CD4-positive, alpha-beta T cell treated with Interleukin-17A for 4 hours (primary cell): Measurements from ENCODE around the gene CIDEB.
"Not testable (repeated sequence)": the region's sequence is repeated elsewhere in the genome, so short reads cannot be mapped to it uniquely, and the experiment has no call there.

Experiments
- DNase-seq: peaks from one replicate; pipeline ENCODE4 v3.0.0-alpha.2; 2020; ENCODE audit warnings: mixed read lengths

The CIDEB gene

GRCh38 chr14:24331731-24332267 is 24.0 kb upstream of the CIDEB start:
- DNase-seq, result no peak

GRCh38 chr14:24330973-24331674 is 23.3 kb upstream of the CIDEB start:
- no peak for DNase-seq

DNA sequence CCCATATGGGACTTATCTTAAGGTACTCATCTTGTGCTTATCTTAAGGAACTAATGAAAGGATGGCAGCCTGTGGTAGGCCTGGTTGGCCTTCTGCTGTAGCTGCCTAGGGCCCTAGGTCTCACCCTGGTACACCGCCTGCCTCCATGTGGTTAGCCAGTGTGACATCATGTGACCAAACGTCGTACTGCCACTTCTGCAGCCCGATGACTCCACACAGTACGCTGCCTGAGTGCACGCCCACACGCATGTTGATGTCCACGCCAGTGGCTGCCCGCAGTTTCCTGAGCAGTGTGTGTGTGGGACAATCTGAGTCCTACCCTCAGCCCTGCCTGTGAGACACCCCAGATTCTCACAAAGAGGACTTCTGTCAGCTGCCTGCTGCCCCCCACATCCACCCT is 22.0 kb upstream of the CIDEB start:
- DNase-seq, result peak; percentile 56

DNA sequence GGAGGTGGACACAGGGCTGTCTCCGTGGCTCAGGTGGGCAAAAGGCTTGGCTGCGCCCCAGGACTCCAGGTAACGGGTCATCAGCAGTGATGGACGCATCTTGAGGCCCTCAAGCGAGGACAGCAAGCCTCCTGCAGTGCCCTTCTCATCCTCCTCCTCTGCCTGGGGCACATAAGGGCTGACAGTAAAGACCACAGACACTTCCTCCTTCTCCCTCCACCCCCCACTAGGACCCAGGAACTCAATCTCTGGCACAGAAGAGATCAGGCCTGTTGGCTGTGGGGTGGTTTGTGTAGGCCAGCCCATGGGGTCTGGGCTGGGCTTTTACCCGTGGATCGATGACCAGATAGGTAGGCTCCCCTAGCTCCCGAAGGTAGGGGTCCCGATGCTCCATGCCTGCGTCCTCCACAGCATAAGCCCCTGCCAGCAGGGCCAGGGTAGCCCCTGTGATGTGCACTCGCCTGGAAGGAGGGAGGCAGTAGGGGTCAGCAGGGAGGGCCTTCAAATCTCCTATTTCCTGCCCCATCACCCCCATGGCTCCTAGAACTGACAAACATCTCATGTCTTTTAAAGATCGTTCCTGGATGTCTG is 21.4 kb upstream of the CIDEB start:
- DNase-seq, result no peak

GRCh38 chr14:24327914-24328313 is 20.1 kb upstream of the CIDEB start:
- DNase-seq, result not testable (repeated sequence)

GRCh38 chr14:24327303-24327702 is 19.5 kb upstream of the CIDEB start:
- DNase-seq, result no peak

GRCh38 chr14:24325963-24326362 is 18.2 kb upstream of the CIDEB start:
- no peak for DNase-seq

DNA sequence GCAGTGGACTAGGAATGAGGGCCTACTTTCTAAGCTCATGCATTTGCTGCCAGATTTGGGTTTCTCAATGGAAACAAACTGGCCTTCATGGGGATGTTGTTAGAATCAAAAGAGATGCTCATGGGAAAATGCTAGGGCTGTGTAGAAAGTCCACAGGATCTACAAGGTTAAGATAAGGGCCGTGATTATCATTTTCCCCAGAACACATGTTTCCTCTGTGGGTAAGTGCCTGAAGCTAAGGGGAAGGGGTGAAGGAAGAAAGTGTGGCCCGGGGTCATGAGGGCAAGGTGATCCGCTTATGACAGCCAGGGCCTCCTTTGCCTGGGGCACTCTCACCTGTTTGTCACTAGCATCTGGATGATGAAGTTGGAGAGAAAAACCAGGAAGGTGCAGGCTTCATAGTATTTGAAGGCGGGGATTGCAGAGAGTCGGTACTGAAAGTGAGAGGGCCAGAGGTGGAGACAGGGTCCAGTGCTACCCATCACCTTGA is 17.3 kb upstream of the CIDEB start:
- DNase-seq, result no peak

DNA sequence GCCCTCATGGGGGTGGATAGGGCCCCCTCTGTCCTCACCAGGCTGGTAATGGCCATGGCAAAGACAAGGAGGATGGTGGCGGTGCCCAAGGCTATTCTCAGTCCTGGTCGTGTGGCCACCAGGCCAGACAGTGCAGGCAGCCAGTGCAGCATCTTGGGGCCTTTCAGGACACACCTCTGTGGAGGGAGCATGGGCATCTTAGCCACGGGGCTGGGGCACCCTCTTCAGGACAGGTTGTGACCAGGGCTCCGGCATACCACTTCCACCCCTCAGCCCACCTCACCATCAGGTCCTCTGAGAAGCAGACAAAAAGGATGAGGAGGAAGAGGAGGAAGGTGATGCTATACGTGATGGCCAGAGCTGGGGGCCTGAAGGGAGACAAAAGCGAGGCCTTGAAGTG is 16.2 kb upstream of the CIDEB start:
- DNase-seq, result no peak

GRCh38 chr14:24323341-24323740 is 15.6 kb upstream of the CIDEB start:
- no peak for DNase-seq

GRCh38 chr14:24322672-24323071 is 14.9 kb upstream of the CIDEB start:
- DNase-seq, result no peak

GRCh38 chr14:24321212-24321975 is 13.6 kb upstream of the CIDEB start:
- DNase-seq, result no peak

DNA sequence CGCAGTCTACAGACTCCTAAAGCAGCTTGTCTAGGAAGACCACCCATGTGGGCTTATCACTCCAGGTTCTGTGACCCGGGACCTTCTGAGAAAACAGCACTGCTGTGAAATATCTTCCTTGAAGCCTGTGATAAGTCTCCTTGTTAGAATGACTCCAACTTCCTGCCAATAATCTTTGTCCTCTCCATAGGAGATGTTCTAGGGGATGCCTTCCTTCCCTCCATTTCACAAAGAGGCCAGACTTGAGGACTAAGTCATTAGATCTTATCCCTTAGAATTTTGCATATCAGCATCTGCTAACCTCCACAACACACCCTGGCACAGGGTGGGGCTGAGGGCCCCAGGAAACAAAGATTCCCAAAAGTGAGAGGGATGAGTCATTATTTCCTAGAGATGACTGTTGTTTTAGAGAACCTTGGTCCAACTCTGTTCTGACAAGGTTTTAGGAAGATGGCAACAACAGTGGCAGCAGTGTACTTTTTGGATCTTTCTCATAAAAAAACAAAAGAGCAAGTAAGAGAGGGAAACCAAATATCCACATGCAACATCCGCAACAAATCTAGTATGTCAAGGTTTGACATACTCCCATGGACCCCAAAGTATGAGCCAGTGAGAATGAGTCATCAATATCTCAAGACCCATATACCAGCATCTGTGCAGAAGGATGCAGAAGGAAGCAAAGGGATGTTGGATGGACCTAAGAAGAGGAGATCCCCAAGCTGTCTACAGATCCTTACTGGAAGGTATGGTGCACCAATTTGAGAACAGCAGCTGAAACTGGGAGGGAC is 9.6 kb upstream of the CIDEB start:
- DNase-seq, result no peak

- DNase-seq, result no peak
Observed at GRCh38 chr14:24316597-24316950, 8.8 kb upstream of the CIDEB start.

DNA sequence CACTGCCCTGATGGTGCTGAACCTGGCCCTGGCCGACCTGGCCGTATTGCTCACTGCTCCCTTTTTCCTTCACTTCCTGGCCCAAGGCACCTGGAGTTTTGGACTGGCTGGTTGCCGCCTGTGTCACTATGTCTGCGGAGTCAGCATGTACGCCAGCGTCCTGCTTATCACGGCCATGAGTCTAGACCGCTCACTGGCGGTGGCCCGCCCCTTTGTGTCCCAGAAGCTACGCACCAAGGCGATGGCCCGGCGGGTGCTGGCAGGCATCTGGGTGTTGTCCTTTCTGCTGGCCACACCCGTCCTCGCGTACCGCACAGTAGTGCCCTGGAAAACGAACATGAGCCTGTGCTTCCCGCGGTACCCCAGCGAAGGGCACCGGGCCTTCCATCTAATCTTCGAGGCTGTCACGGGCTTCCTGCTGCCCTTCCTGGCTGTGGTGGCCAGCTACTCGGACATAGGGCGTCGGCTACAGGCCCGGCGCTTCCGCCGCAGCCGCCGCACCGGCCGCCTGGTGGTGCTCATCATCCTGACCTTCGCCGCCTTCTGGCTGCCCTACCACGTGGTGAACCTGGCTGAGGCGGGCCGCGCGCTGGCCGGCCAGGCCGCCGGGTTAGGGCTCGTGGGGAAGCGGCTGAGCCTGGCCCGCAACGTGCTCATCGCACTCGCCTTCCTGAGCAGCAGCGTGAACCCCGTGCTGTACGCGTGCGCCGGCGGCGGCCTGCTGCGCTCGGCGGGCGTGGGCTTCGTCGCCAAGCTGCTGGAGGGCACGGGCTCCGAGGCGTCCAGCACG is 8.2 kb upstream of the CIDEB start:
- DNase-seq, result no peak

DNA sequence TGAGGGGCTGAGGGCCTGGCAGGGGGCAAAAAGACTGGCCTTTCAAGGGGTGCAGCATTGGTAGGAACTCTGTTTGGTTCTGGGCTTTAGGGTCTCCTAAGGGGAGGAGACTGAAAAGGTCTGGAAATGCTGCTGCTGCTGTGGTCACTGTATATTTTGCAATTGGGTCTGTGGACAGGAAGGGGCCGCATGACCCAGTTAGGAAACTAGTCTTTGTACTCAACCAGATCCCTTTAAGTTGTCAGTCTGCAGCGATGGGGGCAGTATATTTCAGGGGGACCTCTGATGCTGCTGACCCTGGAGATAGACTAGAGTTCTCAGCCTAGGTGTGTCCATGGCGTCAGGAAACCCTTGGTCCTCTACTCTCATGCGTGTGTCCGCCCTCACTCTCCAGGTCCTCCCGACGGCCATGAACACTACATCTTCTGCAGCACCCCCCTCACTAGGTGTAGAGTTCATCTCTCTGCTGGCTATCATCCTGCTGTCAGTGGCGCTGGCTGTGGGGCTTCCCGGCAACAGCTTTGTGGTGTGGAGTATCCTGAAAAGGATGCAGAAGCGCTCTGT is 7.5 kb upstream of the CIDEB start:
- no peak for DNase-seq

GRCh38 chr14:24314377-24315193 is 6.8 kb upstream of the CIDEB start:
- DNase-seq, result no peak

DNA sequence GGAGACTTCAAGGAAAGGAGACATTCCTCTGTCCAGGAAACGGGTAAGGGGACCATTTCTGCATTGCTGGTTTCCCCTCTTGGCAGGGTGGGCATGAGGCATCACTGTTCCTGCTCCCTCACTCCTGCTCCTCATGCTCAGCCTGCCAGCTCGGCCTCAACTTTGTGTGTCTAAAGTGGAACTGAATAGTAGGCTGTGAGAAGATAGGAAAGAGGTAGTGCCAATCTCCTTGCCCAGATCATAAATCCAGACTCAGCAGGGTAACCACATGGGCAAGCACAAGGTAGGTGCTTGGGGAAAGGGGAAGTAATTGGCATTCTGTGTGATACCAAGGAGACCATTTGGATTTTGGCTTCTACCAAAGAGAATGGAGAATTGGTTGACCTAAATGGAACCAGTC is 6.1 kb upstream of the CIDEB start:
- no peak for DNase-seq

DNA sequence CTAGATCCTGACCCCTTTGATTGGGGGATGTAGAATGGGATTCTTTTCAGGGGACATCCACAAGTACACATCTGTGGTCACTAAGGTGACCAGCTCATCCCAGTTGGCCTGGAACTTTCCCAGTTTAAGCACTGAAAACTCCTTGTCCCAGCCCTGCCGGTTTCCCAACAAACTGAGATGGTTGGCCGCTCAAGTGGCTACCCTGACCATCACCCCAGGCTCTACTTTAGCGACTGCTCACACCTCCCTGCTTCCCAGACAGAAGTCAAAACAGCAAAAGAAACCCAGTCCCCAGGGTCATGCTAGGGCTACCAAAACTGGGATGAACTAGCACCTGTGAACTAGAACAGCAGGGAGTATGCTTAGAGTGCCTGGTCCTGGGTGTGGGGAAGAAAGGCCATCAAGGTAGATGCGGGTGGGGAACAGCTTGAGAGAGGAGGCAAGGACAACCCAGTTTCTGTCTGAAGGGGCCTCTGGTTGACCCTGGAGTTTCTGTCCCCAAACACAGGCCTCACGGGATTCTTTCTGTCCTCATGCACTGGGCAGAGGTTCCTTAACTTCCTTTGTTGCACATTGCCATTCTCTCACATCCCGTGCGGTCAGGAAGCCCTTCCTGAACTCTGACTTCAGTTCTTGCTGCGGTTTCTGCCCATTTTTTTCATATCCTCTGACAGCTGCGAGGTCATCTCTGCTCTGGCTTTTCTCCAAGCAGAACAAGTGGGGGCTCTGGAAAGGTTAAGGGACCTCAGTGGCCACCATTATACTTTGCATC is 5.1 kb upstream of the CIDEB start:
- DNase-seq, result peak; percentile 55
